Measurements from ENCODE around the gene ITGB8. TPM values are rescaled to one million over a fixed set of nuclear protein-coding genes. Genes with fewer than 3 reads are reported as not detected.

Gene ITGB8
- total and polyA plus RNA-seq, 12 donors, result 1.1 to 16.4 (median 6.3) TPM

DNA sequence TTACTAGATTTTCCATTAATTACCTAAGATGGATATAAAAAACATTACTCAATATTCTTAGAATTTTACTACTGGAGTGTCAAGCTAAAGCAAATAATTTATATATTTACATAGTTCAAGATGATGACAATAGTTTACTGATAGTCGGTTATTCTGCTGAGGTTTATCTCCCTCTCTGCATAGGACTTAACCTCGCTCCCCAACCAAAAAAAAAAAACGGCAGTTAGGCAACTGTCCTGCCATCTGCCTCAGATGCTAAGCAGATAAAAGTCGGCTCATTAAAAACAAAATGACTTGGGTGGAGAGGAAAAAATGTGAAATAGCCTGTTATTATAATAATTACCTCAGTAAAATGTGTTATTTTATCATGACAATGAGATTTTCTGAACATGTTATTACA is 14.0 kb upstream of the ITGB8 start:
- intact Hi-C loops (cut with DNase I), result no loop called here

DNA sequence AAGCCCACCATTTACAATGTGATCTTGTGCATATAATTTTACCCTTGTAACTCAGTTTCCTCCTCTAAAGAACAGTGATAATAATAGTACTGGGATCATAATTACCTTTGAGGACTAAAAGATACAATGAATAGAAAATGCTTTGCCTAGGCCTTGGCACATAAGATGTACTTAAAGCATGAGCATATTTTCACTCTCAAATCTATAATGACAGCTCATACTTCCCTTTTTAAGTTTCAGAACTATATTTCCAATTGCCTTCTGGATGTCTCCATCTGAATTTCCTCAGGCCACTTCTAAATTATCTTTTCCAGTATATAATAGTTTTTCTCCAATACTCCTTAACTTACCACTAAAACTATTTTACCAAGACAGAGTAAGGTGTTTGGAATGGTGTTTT is 13.3 kb upstream of the ITGB8 start:
- H3K4me1 ChIP-seq (replicated peaks in 1 of 2), result no peaks in the 10 kb centered on the region
- no peaks in the 10 kb centered on the region for H3K27me3 ChIP-seq
- DNase-seq, result no peak
- no peak overlapping the region for H3K4me3 ChIP-seq
- TF ChIP-seq POLR2A (IDR thresholded peaks at IDR 0.05), result no peak
- TF ChIP-seq, protein P1, sequence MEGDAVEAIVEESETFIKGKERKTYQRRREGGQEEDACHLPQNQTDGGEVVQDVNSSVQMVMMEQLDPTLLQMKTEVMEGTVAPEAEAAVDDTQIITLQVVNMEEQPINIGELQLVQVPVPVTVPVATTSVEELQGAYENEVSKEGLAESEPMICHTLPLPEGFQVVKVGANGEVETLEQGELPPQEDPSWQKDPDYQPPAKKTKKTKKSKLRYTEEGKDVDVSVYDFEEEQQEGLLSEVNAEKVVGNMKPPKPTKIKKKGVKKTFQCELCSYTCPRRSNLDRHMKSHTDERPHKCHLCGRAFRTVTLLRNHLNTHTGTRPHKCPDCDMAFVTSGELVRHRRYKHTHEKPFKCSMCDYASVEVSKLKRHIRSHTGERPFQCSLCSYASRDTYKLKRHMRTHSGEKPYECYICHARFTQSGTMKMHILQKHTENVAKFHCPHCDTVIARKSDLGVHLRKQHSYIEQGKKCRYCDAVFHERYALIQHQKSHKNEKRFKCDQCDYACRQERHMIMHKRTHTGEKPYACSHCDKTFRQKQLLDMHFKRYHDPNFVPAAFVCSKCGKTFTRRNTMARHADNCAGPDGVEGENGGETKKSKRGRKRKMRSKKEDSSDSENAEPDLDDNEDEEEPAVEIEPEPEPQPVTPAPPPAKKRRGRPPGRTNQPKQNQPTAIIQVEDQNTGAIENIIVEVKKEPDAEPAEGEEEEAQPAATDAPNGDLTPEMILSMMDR (IDR thresholded peaks at IDR 0.05), result no peak
- H3K9me3 ChIP-seq (replicated peaks in 1 of 3), result no peaks in the 10 kb centered on the region
- no peaks in the 10 kb centered on the region for H3K36me3 ChIP-seq (replicated peaks in 1 of 2)
- no peak overlapping the region for H3K27ac ChIP-seq
- intact Hi-C loops (cut with DNase I), result no loop called here

More for the DNA sequence above, 14.0 kb upstream of the ITGB8 start:
- DNase-seq, result no peak
- Histone ChIP-seq H3K4me3 (no peak overlapping the region), H3K27ac (no peak overlapping the region), H3K27me3 (no peaks in the 10 kb centered on the region), H3K9me3 (replicated peaks in 1 of 3) (no peaks in the 10 kb centered on the region), H3K4me1 (replicated peaks in 1 of 2) (no peaks in the 10 kb centered on the region), H3K36me3 (replicated peaks in 1 of 2) (no peaks in the 10 kb centered on the region)
- WGBS, 4 donors, result 72 to 76% (median 73%) methylated on average over 4 of the region's 4 CpGs
- TF ChIP-seq, protein P1 (IDR thresholded peaks at IDR 0.05), result no peak
- no peak for TF ChIP-seq POLR2A (IDR thresholded peaks at IDR 0.05)

DNA sequence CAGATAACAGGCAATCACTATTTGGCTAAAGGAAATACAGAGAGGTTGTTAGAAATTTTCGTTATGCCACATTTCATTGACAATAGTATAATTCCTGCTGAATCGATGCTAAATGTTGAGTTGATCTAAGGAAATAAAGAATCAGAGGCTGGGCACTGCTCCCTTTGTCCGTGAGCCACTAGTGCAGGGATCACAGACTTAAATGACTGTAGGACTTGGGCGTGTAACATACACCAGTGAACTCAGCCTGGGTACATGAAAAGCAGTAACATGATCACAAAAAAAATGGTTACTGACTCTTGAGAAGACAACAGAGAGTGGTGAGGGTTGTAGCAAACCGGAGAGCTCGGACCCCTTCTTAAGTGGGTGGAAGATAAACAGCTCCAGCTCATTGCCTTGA is 11.8 kb upstream of the ITGB8 start:
- intact Hi-C loops (cut with DNase I), result no loop called here
- DNase-seq, result no peak
- Histone ChIP-seq H3K4me3 (no peak overlapping the region), H3K27ac (no peak overlapping the region), H3K9me3 (replicated peaks in 1 of 3) (no peaks in the 10 kb centered on the region), H3K27me3 (no peaks in the 10 kb centered on the region), H3K4me1 (replicated peaks in 1 of 2) (no peaks in the 10 kb centered on the region), H3K36me3 (replicated peaks in 1 of 2) (no peaks in the 10 kb centered on the region)
- TF ChIP-seq, protein P1 (IDR thresholded peaks at IDR 0.05), result no peak
- TF ChIP-seq POLR2A (IDR thresholded peaks at IDR 0.05), result no peak
- WGBS, 4 donors, result 84 to 91% (median 85%) methylated on average over 6 of the region's 6 CpGs

DNA sequence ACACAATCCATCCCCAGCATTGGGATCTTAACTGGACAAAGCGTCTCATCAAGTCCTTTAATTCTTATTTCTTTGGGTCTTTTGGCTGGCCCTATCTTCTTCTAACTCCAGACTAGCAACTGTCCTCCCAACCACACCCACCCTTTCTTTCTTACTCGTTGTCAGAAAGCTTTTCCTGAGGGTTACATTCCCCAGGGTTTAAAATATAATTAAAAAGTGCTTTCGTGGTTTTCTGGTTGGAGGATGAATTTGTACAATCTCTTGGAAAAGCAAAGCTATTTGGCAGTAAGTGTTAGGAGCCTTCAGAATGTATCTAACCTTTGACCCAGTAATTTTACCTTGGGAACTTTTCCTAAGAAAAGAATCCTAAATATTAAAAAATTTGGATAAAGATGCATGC is 10.4 kb upstream of the ITGB8 start:
- Histone ChIP-seq H3K9me3 (replicated peaks in 1 of 3) (no peaks in the 10 kb centered on the region), H3K27me3 (no peaks in the 10 kb centered on the region), H3K4me3 (no peak overlapping the region), H3K4me1 (replicated peaks in 1 of 2) (no peaks in the 10 kb centered on the region), H3K36me3 (replicated peaks in 1 of 2) (no peaks in the 10 kb centered on the region), H3K27ac (no peak overlapping the region)
- DNase-seq, result no peak
- WGBS, 4 donors, result 57 to 76% (median 66%) methylated on average over 3 of the region's 3 CpGs
- TF ChIP-seq POLR2A (IDR thresholded peaks at IDR 0.05), result no peak
- TF ChIP-seq, protein P1 (IDR thresholded peaks at IDR 0.05), result no peak
- intact Hi-C loops (cut with DNase I), result no loop called here
